OCI-LY1 (cell line): Measurements from ENCODE around the gene TRAK1.

Experiments used
- H2AFZ ChIP-seq: fragments of 200-600 bp; sonication (generic), shearing (Covaris generic); 2 replicates; pipeline ENCODE4 v1.6.0; 2014; ENCODE audit warnings: antibody characterized with exemption, mild to moderate bottlenecking, low read length
- H3F3A ChIP-seq: fragments of 200-600 bp; sonication (generic), shearing (Covaris generic); 2 replicates; pipeline ENCODE4 v1.6.0; 2014; ENCODE audit warnings: mild to moderate bottlenecking, antibody characterized with exemption, low read length, moderate library complexity; ENCODE audit not compliant: insufficient read depth
- H3K27ac ChIP-seq: fragments of 200-600 bp; sonication (generic); 2 replicates; pipeline ENCODE4 v1.5.1; 2014; ENCODE audit warnings: low read length, mixed run types, mild to moderate bottlenecking, low read depth; ENCODE audit not compliant: poor library complexity, severe bottlenecking
- H3K27me3 ChIP-seq: fragments of 200-600 bp; sonication (generic); 2 replicates; pipeline ENCODE4 v1.6.0; 2014; ENCODE audit warnings: antibody characterized with exemption, mild to moderate bottlenecking, low read length, moderate library complexity; ENCODE audit not compliant: insufficient read depth
- H3K36me3 ChIP-seq: fragments of 200-600 bp; sonication (generic); 2 replicates; pipeline ENCODE4 v1.6.1; 2014; ENCODE audit warnings: mild to moderate bottlenecking, antibody characterized with exemption, low read length, moderate library complexity, mixed read lengths; ENCODE audit not compliant: insufficient read depth
- H3K4me1 ChIP-seq: fragments of 200-600 bp; sonication (generic); 2 replicates; pipeline ENCODE4 v1.5.1; 2014; ENCODE audit warnings: mild to moderate bottlenecking, low read length, moderate library complexity; ENCODE audit not compliant: insufficient read depth, severe bottlenecking
- H3K4me2 ChIP-seq: fragments of 200-600 bp; sonication (generic), shearing (Covaris generic); 2 replicates; pipeline ENCODE4 v1.6.1; 2014; ENCODE audit warnings: low read length
- H3K4me3 ChIP-seq: fragments of 200-600 bp; sonication (generic); 2 replicates; pipeline ENCODE4 v1.5.1; 2014; ENCODE audit warnings: low read length, low read depth, mild to moderate bottlenecking, mixed read lengths; ENCODE audit not compliant: poor library complexity, severe bottlenecking
- H3K79me2 ChIP-seq: fragments of 200-600 bp; shearing (Covaris generic); 2 replicates; pipeline ENCODE4 v1.6.1; 2016; ENCODE audit warnings: mixed run types, low read length, mixed read lengths; ENCODE audit not compliant: insufficient read depth
- H3K9ac ChIP-seq: fragments of 200-600 bp; sonication (generic), shearing (Covaris generic); 2 replicates; pipeline ENCODE4 v1.6.1; 2014; ENCODE audit warnings: mild to moderate bottlenecking, low read length, mixed read lengths
- H3K9me2 ChIP-seq: fragments of 200-600 bp; sonication (generic), shearing (Covaris generic); 2 replicates; pipeline ENCODE4 v1.6.1; 2014; ENCODE audit warnings: low read depth, mild to moderate bottlenecking, low read length, mixed read lengths
- H3K9me3 ChIP-seq: fragments of 200-600 bp; shearing (Covaris generic); 2 replicates; pipeline ENCODE4 v1.6.1; 2014; ENCODE audit warnings: low read length, mixed read lengths
- H4K20me1 ChIP-seq: fragments of 200-600 bp; sonication (generic), shearing (Covaris generic); 2 replicates; pipeline ENCODE4 v1.6.0; 2016; ENCODE audit warnings: mild to moderate bottlenecking, low read length; ENCODE audit not compliant: insufficient read depth
- CTCF ChIP-seq: fragments of 200-600 bp; sonication (generic), shearing (Covaris generic); IDR thresholded peaks from 2 replicates; pipeline ENCODE4 v1.5.1; 2017; ENCODE audit warnings: mild to moderate bottlenecking, antibody characterized with exemption, low read length, moderate library complexity, mixed read lengths
- EZH2 ChIP-seq: fragments of 200-600 bp; sonication (generic), shearing (Covaris generic); IDR thresholded peaks from 2 replicates; pipeline ENCODE4 v1.8.0; 2017; ENCODE audit warnings: borderline replicate concordance, mixed run types, mild to moderate bottlenecking, antibody characterized with exemption, low read length, moderate library complexity, mixed read lengths

Gene TRAK1

GRCh38 chr3:42115946-42116345 lies 24.8 kb downstream of the TRAK1 start:
- H4K20me1 ChIP-seq: no peaks in the 10 kb centered on the region
- H3K4me3 ChIP-seq: no peak overlapping the region
- TF ChIP-seq EZH2 (no peak), CTCF (no peak)

GRCh38 chr3:42116466-42116865 lies 25.3 kb downstream of the TRAK1 start:
- Histone ChIP-seq H4K20me1 (no peaks in the 10 kb centered on the region), H3K27ac (peak overlapping the region; percentile 24)

More at GRCh38 chr3:42115946-42116345, 24.8 kb downstream of the TRAK1 start:
- Histone ChIP-seq H3F3A (no peaks in the 10 kb centered on the region; the same call in 1 of the 2 replicates), H3K4me1 (peaks cover 44% of the 10 kb centered on the region), H3K27ac (peak overlapping the region; percentile 24), H3K4me2 (no peak overlapping the region), H3K9me2 (no peaks in the 10 kb centered on the region), H3K9me3 (no peaks in the 10 kb centered on the region), H3K27me3 (no peaks in the 10 kb centered on the region), H2AFZ (no peak overlapping the region), H3K79me2 (no peaks in the 10 kb centered on the region), H3K36me3 (peaks cover 7% of the 10 kb centered on the region), H3K9ac (no peak overlapping the region)

GRCh38 chr3:42117175-42118008 lies 26.2 kb downstream of the TRAK1 start:
- Histone ChIP-seq H3K4me3 (no peak overlapping the region), H3K4me1 (peaks cover 56% of the 10 kb centered on the region), H3K27ac (peak overlapping the region; percentile 58), H3K79me2 (peaks cover 5% of the 10 kb centered on the region; the same call in 1 of the 2 replicates), H3K9me3 (no peaks in the 10 kb centered on the region), H4K20me1 (no peaks in the 10 kb centered on the region), H3K36me3 (peaks cover 7% of the 10 kb centered on the region), H2AFZ (no peak overlapping the region), H3K27me3 (no peaks in the 10 kb centered on the region), H3K9ac (no peak overlapping the region), H3K9me2 (no peaks in the 10 kb centered on the region), H3K4me2 (no peak overlapping the region), H3F3A (no peaks in the 10 kb centered on the region; the same call in 1 of the 2 replicates)
- TF ChIP-seq EZH2: no peak
- peak; percentile 63; the same call in 1 of the 2 replicates for TF ChIP-seq CTCF

More at GRCh38 chr3:42116466-42116865, 25.3 kb downstream of the TRAK1 start:
- Histone ChIP-seq H3K9me2 (no peaks in the 10 kb centered on the region), H3K4me3 (no peak overlapping the region), H2AFZ (no peak overlapping the region), H3K9ac (no peak overlapping the region), H3K9me3 (no peaks in the 10 kb centered on the region), H3F3A (no peaks in the 10 kb centered on the region; the same call in 1 of the 2 replicates), H3K4me1 (peaks cover 47% of the 10 kb centered on the region), H3K4me2 (no peak overlapping the region), H3K36me3 (peaks cover 7% of the 10 kb centered on the region), H3K79me2 (no peaks in the 10 kb centered on the region), H3K27me3 (no peaks in the 10 kb centered on the region)
- TF ChIP-seq EZH2 (no peak), CTCF (no peak)
